Stimulated activated memory B cell treated with anti-CD40 and anti-IgM and Interleukin-4, amounts not matched to agents 10 μg/mL and 1 μg/mL and 100 μg/mL, for 72 hours (primary cell): ENCODE data around the gene HMGCLL1.

ENCODE experiments used
- ATAC-seq: fragments of 150-1000 bp; cut with Tn5 transposase; 2 replicates; pipeline ENCODE4 v1.10.0; 2021
- H3K27ac Mint-ChIP-seq: one replicate; pipeline ENCODE4 v1.8.0; 2022; ENCODE audit warnings: mild to moderate bottlenecking, mixed read lengths
- H3K27me3 Mint-ChIP-seq: one replicate; pipeline ENCODE4 v1.8.0; 2022; ENCODE audit warnings: mixed read lengths
- H3K36me3 Mint-ChIP-seq: one replicate; pipeline ENCODE4 v1.8.0; 2022; ENCODE audit warnings: mixed read lengths
- H3K4me1 Mint-ChIP-seq: one replicate; pipeline ENCODE4 v1.8.0; 2022; ENCODE audit warnings: mixed read lengths
- H3K4me3 Mint-ChIP-seq: one replicate; pipeline ENCODE4 v1.8.0; 2022; ENCODE audit warnings: mild to moderate bottlenecking, moderate library complexity, mixed read lengths
- H3K9me3 Mint-ChIP-seq: one replicate; pipeline ENCODE4 v1.8.0; 2022; ENCODE audit warnings: mixed read lengths

Gene HMGCLL1

GRCh38 chr6:55578537-55579363 lies at the start of gene HMGCLL1:
Gene HMGCLL1 (minus strand): TSS chr6:55579192. CDS start chr6:55579055, 137 bp downstream.
- peak; percentile 27 for ATAC-seq
- H3K4me3 Mint-ChIP-seq, result no peak within 1 kb of the TSS
- H3K27me3 Mint-ChIP-seq, result no peaks in the 10 kb centered on the region
- no peak within 1 kb of the TSS for H3K27ac Mint-ChIP-seq
- H3K9me3 Mint-ChIP-seq, result peaks cover 17% of the 10 kb centered on the region
- H3K4me1 Mint-ChIP-seq, result no peaks in the 10 kb centered on the region
- H3K36me3 Mint-ChIP-seq, result no peaks in the 10 kb centered on the region

- ATAC-seq, result no peak
- H3K4me1 Mint-ChIP-seq, result no peaks in the 10 kb centered on the region
- H3K4me3 Mint-ChIP-seq, result no peak overlapping the region
- H3K9me3 Mint-ChIP-seq, result peaks cover 15% of the 10 kb centered on the region
- H3K27ac Mint-ChIP-seq, result no peak overlapping the region
- H3K36me3 Mint-ChIP-seq, result no peaks in the 10 kb centered on the region
- no peaks in the 10 kb centered on the region for H3K27me3 Mint-ChIP-seq
Observed at GRCh38 chr6:55621993-55622392, 43.0 kb upstream of the HMGCLL1 start.

DNA sequence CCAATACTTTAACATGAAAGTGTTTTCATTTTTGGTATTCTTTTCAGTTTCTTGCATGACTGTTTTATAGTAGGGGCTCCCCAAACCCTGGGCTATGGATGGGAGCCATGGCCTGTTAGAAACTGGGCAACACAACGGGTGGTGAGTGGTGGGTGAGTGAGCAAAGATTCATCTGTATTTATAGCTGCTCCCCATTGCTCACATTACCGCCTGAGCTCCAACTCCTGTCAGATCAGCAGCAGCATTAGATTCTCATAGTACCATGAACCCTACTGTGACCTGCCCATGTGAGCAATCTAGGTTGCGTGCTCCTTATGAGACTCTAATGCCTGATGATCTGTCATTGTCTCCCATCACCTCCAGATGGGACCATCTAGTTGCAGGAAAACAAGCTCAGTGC lies 42.3 kb upstream of the HMGCLL1 start:
- Mint-ChIP-seq H3K27ac (no peak overlapping the region), H3K9me3 (peaks cover 13% of the 10 kb centered on the region), H3K36me3 (no peaks in the 10 kb centered on the region), H3K4me1 (no peaks in the 10 kb centered on the region), H3K27me3 (no peaks in the 10 kb centered on the region), H3K4me3 (no peak overlapping the region)
- no peak for ATAC-seq

- ATAC-seq, result no peak
- H3K36me3 Mint-ChIP-seq, result no peaks in the 10 kb centered on the region
- H3K4me1 Mint-ChIP-seq, result no peaks in the 10 kb centered on the region
- peaks cover 20% of the 10 kb centered on the region for H3K9me3 Mint-ChIP-seq
- H3K27ac Mint-ChIP-seq, result no peak overlapping the region
- H3K4me3 Mint-ChIP-seq, result no peak overlapping the region
- H3K27me3 Mint-ChIP-seq, result no peaks in the 10 kb centered on the region
Observed at GRCh38 chr6:55617272-55617671, 38.3 kb upstream of the HMGCLL1 start.

- ATAC-seq, result no peak
Observed at GRCh38 chr6:55604021-55604420, 25.0 kb upstream of the HMGCLL1 start.

GRCh38 chr6:55601120-55601519 lies 22.1 kb upstream of the HMGCLL1 start:
- no peaks in the 10 kb centered on the region for H3K27me3 Mint-ChIP-seq
- H3K4me1 Mint-ChIP-seq, result no peaks in the 10 kb centered on the region
- no peak overlapping the region for H3K27ac Mint-ChIP-seq
- ATAC-seq, result no peak
- H3K4me3 Mint-ChIP-seq, result no peak overlapping the region
- no peaks in the 10 kb centered on the region for H3K36me3 Mint-ChIP-seq
- H3K9me3 Mint-ChIP-seq, result peaks cover 2% of the 10 kb centered on the region

More at GRCh38 chr6:55604021-55604420, 25.0 kb upstream of the HMGCLL1 start:
- H3K4me1 Mint-ChIP-seq, result no peaks in the 10 kb centered on the region
- H3K9me3 Mint-ChIP-seq, result peaks cover 3% of the 10 kb centered on the region
- H3K36me3 Mint-ChIP-seq, result no peaks in the 10 kb centered on the region
- H3K27me3 Mint-ChIP-seq, result no peaks in the 10 kb centered on the region
- H3K4me3 Mint-ChIP-seq, result no peak overlapping the region
- H3K27ac Mint-ChIP-seq, result no peak overlapping the region

DNA sequence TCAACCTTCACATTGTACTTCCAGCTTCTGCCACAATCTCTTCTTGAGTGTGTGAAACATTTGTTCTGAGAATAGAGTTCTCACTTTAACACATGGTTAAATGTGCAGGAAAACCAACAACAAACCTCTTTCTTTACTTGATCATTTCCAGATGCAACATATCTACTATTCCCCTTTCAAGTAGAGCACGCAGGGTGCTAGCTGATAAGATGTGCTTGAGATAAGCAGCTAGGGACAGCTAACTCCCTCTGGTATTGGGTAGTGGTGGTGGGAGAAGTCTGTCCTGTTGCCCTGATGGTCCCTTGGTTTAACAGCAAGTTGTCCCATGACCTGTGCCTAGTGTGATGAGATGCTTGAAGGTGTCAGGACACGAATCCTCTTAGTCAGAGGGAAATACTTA lies 15.4 kb upstream of the HMGCLL1 start:
- no peak for ATAC-seq
- H3K9me3 Mint-ChIP-seq, result peaks cover 2% of the 10 kb centered on the region
- H3K27me3 Mint-ChIP-seq, result no peaks in the 10 kb centered on the region
- no peaks in the 10 kb centered on the region for H3K36me3 Mint-ChIP-seq
- no peaks in the 10 kb centered on the region for H3K4me1 Mint-ChIP-seq
- no peak overlapping the region for H3K4me3 Mint-ChIP-seq
- no peak overlapping the region for H3K27ac Mint-ChIP-seq

DNA sequence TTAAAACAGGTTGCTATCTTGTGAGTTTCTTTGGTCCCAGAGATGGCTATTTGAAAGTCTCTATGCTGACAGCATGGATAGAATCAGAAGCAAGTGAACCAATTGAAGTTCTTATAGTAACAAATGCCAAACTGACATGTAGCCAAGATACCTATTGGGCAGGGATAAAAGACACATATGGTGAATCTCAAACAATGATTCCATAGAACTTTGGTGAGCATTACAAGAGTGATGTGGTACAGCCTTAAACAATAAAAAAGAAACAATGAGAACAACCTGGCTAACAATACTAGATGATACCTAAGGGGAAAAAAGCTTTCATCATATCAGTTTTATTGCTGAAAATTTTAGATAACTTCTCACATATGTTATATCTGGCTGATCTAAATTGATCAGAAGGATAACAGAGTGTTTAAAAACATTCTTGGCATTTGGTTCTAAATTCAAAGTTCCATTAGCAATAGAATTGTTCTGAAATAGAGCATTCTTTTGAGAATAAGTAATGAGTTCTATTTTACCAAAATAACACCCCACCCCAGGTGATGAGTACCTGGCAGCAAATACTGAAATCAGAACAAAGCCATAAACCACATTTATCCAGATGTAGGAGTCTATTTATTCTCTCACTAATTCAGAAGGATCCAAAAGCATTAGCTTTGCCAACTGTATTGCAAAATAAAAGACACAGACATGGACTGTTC lies 5.8 kb upstream of the HMGCLL1 start:
- no peak for ATAC-seq
- Mint-ChIP-seq H3K4me3 (no peak overlapping the region), H3K4me1 (no peaks in the 10 kb centered on the region)

GRCh38 chr6:55576811-55577210 lies 2.2 kb downstream of the HMGCLL1 start:
- Mint-ChIP-seq H3K27me3 (no peaks in the 10 kb centered on the region), H3K36me3 (no peaks in the 10 kb centered on the region), H3K9me3 (peaks cover 27% of the 10 kb centered on the region), H3K4me3 (no peak overlapping the region), H3K4me1 (no peaks in the 10 kb centered on the region), H3K27ac (no peak overlapping the region)
- ATAC-seq, result no peak

More for the DNA sequence above, 5.8 kb upstream of the HMGCLL1 start:
- Mint-ChIP-seq H3K27ac (no peak overlapping the region), H3K9me3 (peaks cover 9% of the 10 kb centered on the region), H3K36me3 (no peaks in the 10 kb centered on the region), H3K27me3 (no peaks in the 10 kb centered on the region)

DNA sequence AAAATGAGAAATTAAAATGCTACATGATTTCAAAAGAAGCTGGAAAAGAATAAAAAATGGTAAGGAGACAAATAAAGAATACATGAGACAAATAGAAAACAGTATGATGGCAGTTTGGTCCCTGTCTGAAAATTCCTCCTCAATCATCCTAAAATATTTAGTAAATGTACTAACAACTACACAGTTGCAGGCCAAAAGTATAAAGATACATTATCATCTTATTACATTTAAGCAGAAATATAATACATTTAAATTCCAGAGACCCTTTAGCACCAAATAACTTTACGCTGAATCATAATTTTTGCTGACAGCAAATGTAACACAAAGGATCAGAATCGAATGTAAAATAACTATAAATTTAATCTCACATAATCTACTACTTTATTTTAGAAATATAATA lies 4.4 kb downstream of the HMGCLL1 start:
- H3K27me3 Mint-ChIP-seq, result no peaks in the 10 kb centered on the region
- no peak overlapping the region for H3K27ac Mint-ChIP-seq
- peaks cover 25% of the 10 kb centered on the region for H3K9me3 Mint-ChIP-seq
- H3K4me3 Mint-ChIP-seq, result no peak overlapping the region
- no peaks in the 10 kb centered on the region for H3K4me1 Mint-ChIP-seq
- ATAC-seq, result no peak
- no peaks in the 10 kb centered on the region for H3K36me3 Mint-ChIP-seq

DNA sequence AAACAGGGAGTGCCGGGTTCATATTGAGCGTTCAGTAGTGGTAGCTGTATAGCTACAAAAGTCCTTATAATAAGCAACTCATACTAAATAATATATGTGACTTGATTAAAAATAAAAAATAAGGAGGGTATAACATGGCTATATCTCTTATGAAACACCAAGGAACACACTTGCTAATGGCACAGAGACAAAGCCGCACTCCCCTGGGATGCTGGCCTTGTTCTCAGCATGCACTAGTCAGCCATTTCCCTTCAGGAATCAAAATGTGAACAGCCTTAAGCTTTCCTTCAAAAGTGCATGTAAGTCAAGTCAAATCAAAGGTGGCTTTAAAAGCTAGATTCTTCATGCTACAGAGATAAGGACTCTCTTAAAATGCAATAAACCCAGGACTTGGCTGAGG lies 9.4 kb downstream of the HMGCLL1 start:
- ATAC-seq, result no peak
- Mint-ChIP-seq H3K9me3 (peaks cover 13% of the 10 kb centered on the region), H3K4me1 (no peaks in the 10 kb centered on the region), H3K27me3 (no peaks in the 10 kb centered on the region), H3K4me3 (no peak overlapping the region), H3K27ac (no peak overlapping the region), H3K36me3 (no peaks in the 10 kb centered on the region)

- ATAC-seq, result no peak
- Mint-ChIP-seq H3K27me3 (no peaks in the 10 kb centered on the region), H3K9me3 (peaks cover 13% of the 10 kb centered on the region), H3K4me3 (no peak overlapping the region), H3K4me1 (no peaks in the 10 kb centered on the region), H3K36me3 (no peaks in the 10 kb centered on the region), H3K27ac (no peak overlapping the region)
Observed at GRCh38 chr6:55568808-55569439, 10.1 kb downstream of the HMGCLL1 start.

DNA sequence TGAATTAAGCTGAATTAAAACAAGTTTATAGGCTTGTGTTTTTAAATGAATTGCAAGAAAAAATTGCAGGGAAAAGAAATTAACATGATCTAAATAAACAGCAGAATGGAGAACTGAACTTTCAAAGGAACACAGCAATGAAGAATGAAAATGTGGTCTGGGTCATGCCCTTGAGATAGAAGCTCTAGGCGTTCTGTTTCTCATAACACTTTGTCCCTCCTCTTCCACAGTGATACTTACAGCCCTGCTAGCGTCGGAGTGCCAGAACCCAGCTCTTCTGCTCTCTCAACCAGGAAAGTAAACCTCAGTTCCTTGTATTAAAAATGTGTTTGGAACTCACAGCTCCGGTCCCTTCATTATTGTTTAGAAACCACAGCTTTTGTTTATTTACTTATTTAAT lies 11.4 kb downstream of the HMGCLL1 start:
- Mint-ChIP-seq H3K4me3 (no peak overlapping the region), H3K4me1 (no peaks in the 10 kb centered on the region), H3K27me3 (no peaks in the 10 kb centered on the region), H3K27ac (no peak overlapping the region), H3K36me3 (no peaks in the 10 kb centered on the region), H3K9me3 (peaks cover 9% of the 10 kb centered on the region)
- no peak for ATAC-seq

DNA sequence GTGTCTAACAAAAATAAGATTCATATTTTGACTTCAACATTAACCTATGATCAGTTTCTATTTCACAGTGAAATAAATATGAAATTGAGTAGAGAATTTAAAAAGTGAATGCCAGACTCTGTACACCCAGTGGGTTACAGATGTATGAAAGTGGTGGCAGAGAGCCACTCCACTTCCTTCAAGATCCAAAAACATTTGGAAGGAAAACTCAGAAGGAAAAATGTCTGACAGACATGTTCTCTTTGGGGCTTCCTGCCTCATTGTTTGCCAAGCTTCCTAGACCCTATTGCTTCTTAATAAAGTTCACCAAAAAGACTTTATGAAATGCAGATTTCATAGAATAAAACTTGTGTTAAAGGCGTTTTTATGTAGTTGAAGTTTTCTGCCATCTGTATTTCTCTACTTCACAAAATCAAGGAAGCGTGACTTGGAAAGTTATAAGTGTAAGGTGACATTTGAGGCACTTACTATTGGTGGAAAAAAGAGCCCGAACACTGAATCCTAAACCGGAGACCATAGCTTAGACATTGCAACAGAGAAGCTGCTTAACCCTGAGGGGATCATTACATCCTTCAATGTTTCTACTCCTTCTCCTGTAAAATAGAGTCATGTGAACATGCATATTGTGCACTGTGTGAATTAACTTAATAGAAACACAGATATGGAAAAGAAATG lies 12.8 kb downstream of the HMGCLL1 start:
- H3K4me1 Mint-ChIP-seq, result no peaks in the 10 kb centered on the region
- no peaks in the 10 kb centered on the region for H3K27me3 Mint-ChIP-seq
- H3K36me3 Mint-ChIP-seq, result no peaks in the 10 kb centered on the region
- ATAC-seq, result no peak
- H3K9me3 Mint-ChIP-seq, result peaks cover 6% of the 10 kb centered on the region
- no peak overlapping the region for H3K27ac Mint-ChIP-seq
- no peak overlapping the region for H3K4me3 Mint-ChIP-seq

- Mint-ChIP-seq H3K4me3 (no peak overlapping the region), H3K36me3 (no peaks in the 10 kb centered on the region), H3K9me3 (peaks cover 6% of the 10 kb centered on the region), H3K27me3 (no peaks in the 10 kb centered on the region), H3K27ac (no peak overlapping the region), H3K4me1 (no peaks in the 10 kb centered on the region)
- ATAC-seq, result no peak
Observed at GRCh38 chr6:55562318-55562717, 16.7 kb downstream of the HMGCLL1 start.
